Left lung (tissue), 10 donors: ENCODE results near the gene SLC6A1. TPM values are rescaled to one million over a fixed set of nuclear protein-coding genes. Genes with fewer than 3 reads are reported as not detected.

Experiments used
- ATAC-seq: fragments of 200-7000 bp; cut with Tn5 transposase; one replicate; pipeline ENCODE4 v1.9.1; 2020; ENCODE audit warnings: moderate library complexity
- DNase-seq, 4 donors: peaks; one replicate each; pipeline ENCODE4 v3.0.0-alpha.2; 2013 to 2020
- H3K27ac ChIP-seq, 2 donors: fragments of 200-600 bp; sonication (generic) in 1 of 2; one replicate each; pipeline versions ENCODE4 v1.5.0 to v1.8.0; 2020 to 2021
- H3K27me3 ChIP-seq, 2 donors: fragments of 200-600 bp; sonication (generic) in 1 of 2; one replicate each; pipeline versions ENCODE4 v1.5.0 to v1.8.0; 2020 to 2021
- H3K36me3 ChIP-seq, 2 donors: fragments of 200-600 bp; sonication (generic) in 1 of 2; one replicate each; pipeline versions ENCODE4 v1.5.0 to v1.8.0; 2020 to 2021
- H3K4me1 ChIP-seq, 2 donors: fragments of 200-600 bp; one replicate each; pipeline ENCODE4 v1.8.0; 2021
- H3K4me3 ChIP-seq, 2 donors: fragments of 200-600 bp; sonication (generic) in 1 of 2; one replicate each; pipeline versions ENCODE4 v1.5.0 to v1.8.0; 2020 to 2021; ENCODE audit warnings: mild to moderate bottlenecking in 1 of 2
- H3K9me3 ChIP-seq, 2 donors: fragments of 200-600 bp; sonication (generic) in 1 of 2; one replicate each; pipeline versions ENCODE4 v1.5.0 to v1.8.0; 2020 to 2021
- CTCF ChIP-seq, 2 donors: fragments of 200-600 bp; sonication (generic) in 1 of 2; IDR thresholded peaks; one replicate each; pipeline versions ENCODE4 v1.5.0 to v1.8.0; 2021; ENCODE audit warnings: antibody characterized with exemption in 2 of 2
- intact Hi-C, 2 donors: fragments of 100-400 bp; cut with DNase I; formaldehyde crosslinking; loops; one replicate each; pipeline versions ENCODE4 v1.11.2 to v1.14.2; 2022
- polyA plus RNA-seq, 6 donors: library from polyadenylated mRNA; unstranded; fragments of 120-200 nt; gene quantifications; one replicate each; pipeline ENCODE4 v1.2.1, GENCODE V29; 2013; ENCODE audit not compliant: insufficient read length in 6 of 6
- total RNA-seq, 2 donors: library from RNA; stranded (reverse); fragmentation: NEBNext Ultra II Directional; extraction: Animal tissue kit (Norgen Biotek cat#: 25700); gene quantifications; one replicate each; pipeline ENCODE4 v1.2.1, GENCODE V29; 2021
- donor health status: DM: no; HTN: yes; CAD: no.
- donor health status: DM: no; HTN: no; CAD: no.

Gene SLC6A1
- total and polyA plus RNA-seq, 8 donors: 0.97 to 7.2 (median 5.3) TPM

- Histone ChIP-seq H3K36me3 (no peaks in the 10 kb centered on the region), H3K4me3 (no peak overlapping the region), H3K4me1 (no peaks in the 10 kb centered on the region), H3K9me3 (no peaks in the 10 kb centered on the region), H3K27me3 (peaks cover 0 to 13% of the 10 kb centered on the region in 2 donors), H3K27ac (no peak overlapping the region)
- intact Hi-C loops: no loop called here
- TF ChIP-seq CTCF (IDR thresholded peaks at IDR 0.05): no peak
- no peak for DNase-seq
- ATAC-seq: no peak
Measured at GRCh38 chr3:11029948-11030347, 37.4 kb downstream of the SLC6A1 start.

- Histone ChIP-seq H3K27me3 (peaks cover 0 to 48% of the 10 kb centered on the region in 2 donors), H3K36me3 (no peaks in the 10 kb centered on the region), H3K4me1 (no peaks in the 10 kb centered on the region), H3K27ac (no peak overlapping the region), H3K9me3 (no peaks in the 10 kb centered on the region), H3K4me3 (no peak overlapping the region)
- no peak for DNase-seq
- TF ChIP-seq CTCF (IDR thresholded peaks at IDR 0.05): no peak
- intact Hi-C loops: no loop called here
- no peak for ATAC-seq
Measured at GRCh38 chr3:11033871-11034270, 41.3 kb downstream of the SLC6A1 start.

- no peak for ATAC-seq
- DNase-seq: no peak
- TF ChIP-seq CTCF (IDR thresholded peaks at IDR 0.05): no peak
- Histone ChIP-seq H3K27me3 (peaks cover 0 to 53% of the 10 kb centered on the region in 2 donors), H3K9me3 (no peaks in the 10 kb centered on the region), H3K4me3 (no peak overlapping the region), H3K4me1 (no peaks in the 10 kb centered on the region), H3K27ac (no peak overlapping the region), H3K36me3 (no peaks in the 10 kb centered on the region)
- intact Hi-C loops: no loop called here
Measured at GRCh38 chr3:11034309-11034985, 41.9 kb downstream of the SLC6A1 start.

- intact Hi-C loops: no loop called here
- Histone ChIP-seq H3K4me3 (no peak overlapping the region), H3K36me3 (no peaks in the 10 kb centered on the region), H3K27me3 (peaks cover 0 to 63% of the 10 kb centered on the region in 2 donors), H3K9me3 (no peaks in the 10 kb centered on the region), H3K27ac (no peak overlapping the region), H3K4me1 (no peaks in the 10 kb centered on the region)
- no peak for ATAC-seq
- no peak for DNase-seq
- TF ChIP-seq CTCF (IDR thresholded peaks at IDR 0.05): no peak
Measured at GRCh38 chr3:11035757-11036505, 43.4 kb downstream of the SLC6A1 start.

- H3K4me1 ChIP-seq: no peaks in the 10 kb centered on the region
- H3K9me3 ChIP-seq: no peaks in the 10 kb centered on the region
- intact Hi-C loops: no loop called here
- no peak overlapping the region for H3K4me3 ChIP-seq
- ATAC-seq (no peak), DNase-seq (no peak)
- TF ChIP-seq CTCF (IDR thresholded peaks at IDR 0.05): no peak
- no peak overlapping the region for H3K27ac ChIP-seq
- H3K27me3 ChIP-seq: peaks cover 0 to 71% of the 10 kb centered on the region in 2 donors
- no peaks in the 10 kb centered on the region for H3K36me3 ChIP-seq
Measured at GRCh38 chr3:11037241-11037873, 44.8 kb downstream of the SLC6A1 start.
